ENCODE measurements around the gene CUEDC2.

CUEDC2 gene

DNA sequence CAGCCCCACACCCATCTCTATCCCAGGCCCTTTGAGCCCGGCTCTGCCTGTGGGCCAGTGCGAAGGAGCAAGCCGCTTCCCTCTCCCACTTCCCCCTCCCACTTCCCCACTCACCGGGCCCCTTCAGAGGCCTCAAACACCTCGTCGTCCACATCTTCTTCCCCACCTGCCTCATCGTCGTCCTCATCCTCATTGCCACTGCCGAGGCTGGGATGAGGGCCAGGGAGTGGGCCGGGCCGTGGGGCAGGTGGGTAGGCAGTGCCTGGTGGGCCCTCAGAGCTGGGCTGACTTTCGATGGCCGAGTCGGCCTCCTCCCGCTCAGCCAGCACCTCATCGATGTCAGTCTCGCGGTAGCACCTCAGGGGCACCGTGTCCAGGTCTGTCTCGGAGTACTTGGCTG lies 17.6 kb downstream of the CUEDC2 start:
- Mint-ChIP-seq H3K36me3 (peaks cover 2% of the 10 kb centered on the region), H3K27ac (no peak overlapping the region), H3K9me3 (no peaks in the 10 kb centered on the region), H3K4me1 (peaks cover 27% of the 10 kb centered on the region), H3K27me3 (peaks cover 40% of the 10 kb centered on the region), H3K4me3 (no peak overlapping the region)
- no peak for ATAC-seq (ENCODE audit: low read depth)
- no peak for DNase-seq (ENCODE audit: low spot score in 2 of 2)

DNA sequence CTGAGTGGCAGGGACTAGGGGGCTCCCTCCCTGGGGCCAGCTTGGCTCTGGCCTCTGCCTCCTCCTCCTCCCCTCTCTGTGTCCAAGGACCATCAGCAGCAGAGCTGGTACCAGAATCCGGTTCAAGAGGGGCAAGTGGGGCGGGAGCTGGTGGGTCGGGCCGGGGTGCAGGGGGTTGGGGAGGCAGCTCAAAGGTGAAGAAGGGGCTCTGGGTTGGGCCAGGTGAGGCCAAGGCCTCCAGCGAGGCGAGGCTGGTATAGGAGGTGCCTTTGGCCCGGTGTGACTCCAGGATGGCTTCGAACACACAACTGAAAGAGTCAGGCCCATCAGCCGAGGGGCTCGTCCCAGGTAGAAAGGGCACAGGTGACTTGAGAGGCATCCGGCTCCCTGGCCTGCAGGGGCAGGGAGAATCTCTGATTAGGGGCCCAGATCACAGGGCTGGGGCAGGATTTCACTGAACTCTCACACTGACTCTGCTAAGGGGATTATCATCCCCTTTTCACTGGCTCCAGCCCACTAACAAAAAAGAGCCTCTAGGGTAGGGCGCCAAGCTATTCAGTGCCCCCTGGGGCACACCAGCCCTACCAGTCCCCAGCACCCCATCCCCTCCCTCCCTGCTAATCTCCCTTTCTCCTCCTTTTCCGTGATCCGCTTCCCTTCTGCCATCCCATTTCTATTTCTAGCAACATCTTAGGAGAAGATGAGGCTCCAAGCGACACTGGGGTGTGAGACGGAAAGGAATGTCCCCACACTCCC lies 18.4 kb downstream of the CUEDC2 start:
- Mint-ChIP-seq H3K27ac (no peak overlapping the region), H3K27me3 (peaks cover 42% of the 10 kb centered on the region), H3K9me3 (no peaks in the 10 kb centered on the region), H3K4me1 (peaks cover 28% of the 10 kb centered on the region), H3K36me3 (peaks cover 2% of the 10 kb centered on the region), H3K4me3 (no peak overlapping the region)
- ATAC-seq (ENCODE audit: low read depth) (no peak), DNase-seq (ENCODE audit: low spot score in 2 of 2) (no peak)

DNA sequence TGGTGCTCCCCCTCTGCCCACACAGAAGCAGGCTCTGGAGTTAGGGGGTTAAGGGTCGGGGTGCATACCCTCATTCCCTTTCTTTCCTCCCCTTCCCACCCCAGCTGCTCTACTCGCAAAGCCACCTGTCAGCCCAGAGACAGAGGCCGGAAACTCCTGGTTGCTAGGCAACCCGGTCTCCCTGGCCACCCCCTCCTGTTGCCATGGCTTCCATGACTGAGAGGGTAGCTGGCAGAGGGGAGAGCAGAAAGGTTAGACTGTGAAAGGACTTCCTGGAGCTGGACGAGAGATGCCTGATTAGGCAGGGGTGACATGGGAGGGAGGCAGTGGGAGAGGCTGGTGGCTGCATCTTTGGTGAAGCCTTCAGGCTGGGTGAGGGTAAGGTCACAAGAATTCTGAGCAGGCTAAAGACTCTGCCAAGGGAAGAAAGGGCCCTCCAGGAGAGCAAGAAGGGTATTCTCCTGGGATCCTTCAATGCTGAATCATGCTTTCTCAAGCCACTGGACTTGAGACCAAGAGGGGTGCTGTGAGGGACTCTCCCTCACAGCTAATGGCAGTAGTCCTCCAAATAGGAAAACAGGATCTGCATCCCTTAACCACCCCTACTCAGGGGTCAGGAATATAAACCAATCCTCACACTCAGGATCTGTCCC lies 19.2 kb downstream of the CUEDC2 start:
- peak in 1 of 2 donors; percentile 12 for DNase-seq (ENCODE audit: low spot score in 2 of 2)
- ATAC-seq (ENCODE audit: low read depth) = peak; percentile 40
- peaks cover 42% of the 10 kb centered on the region for H3K27me3 Mint-ChIP-seq
- no peaks in the 10 kb centered on the region for H3K9me3 Mint-ChIP-seq
- peaks cover 30% of the 10 kb centered on the region for H3K4me1 Mint-ChIP-seq
- peaks cover 2% of the 10 kb centered on the region for H3K36me3 Mint-ChIP-seq
- H3K27ac Mint-ChIP-seq = no peak overlapping the region
- H3K4me3 Mint-ChIP-seq = no peak overlapping the region

DNA sequence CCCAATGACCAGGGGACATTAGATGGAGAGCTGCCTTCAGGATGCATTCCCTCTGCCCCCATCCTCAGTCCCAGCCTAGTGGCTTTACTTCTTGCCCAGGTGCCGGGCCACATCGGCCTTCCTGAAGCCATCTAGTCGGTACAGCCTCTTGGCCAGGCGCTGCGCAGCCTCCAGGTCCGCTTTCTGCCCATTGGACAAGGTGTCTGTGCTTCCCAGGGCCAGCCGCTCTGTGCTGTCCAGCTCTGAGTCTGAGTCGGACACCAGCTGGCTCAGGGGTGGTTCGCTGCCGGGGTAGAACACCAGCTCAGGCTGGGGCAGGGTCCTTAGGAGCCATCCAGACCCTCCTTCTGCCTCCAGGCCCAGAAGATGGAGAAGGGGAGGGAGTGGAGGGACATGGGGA lies 20.1 kb downstream of the CUEDC2 start:
- no peak overlapping the region for H3K4me3 Mint-ChIP-seq
- peaks cover 37% of the 10 kb centered on the region for H3K27me3 Mint-ChIP-seq

DNA sequence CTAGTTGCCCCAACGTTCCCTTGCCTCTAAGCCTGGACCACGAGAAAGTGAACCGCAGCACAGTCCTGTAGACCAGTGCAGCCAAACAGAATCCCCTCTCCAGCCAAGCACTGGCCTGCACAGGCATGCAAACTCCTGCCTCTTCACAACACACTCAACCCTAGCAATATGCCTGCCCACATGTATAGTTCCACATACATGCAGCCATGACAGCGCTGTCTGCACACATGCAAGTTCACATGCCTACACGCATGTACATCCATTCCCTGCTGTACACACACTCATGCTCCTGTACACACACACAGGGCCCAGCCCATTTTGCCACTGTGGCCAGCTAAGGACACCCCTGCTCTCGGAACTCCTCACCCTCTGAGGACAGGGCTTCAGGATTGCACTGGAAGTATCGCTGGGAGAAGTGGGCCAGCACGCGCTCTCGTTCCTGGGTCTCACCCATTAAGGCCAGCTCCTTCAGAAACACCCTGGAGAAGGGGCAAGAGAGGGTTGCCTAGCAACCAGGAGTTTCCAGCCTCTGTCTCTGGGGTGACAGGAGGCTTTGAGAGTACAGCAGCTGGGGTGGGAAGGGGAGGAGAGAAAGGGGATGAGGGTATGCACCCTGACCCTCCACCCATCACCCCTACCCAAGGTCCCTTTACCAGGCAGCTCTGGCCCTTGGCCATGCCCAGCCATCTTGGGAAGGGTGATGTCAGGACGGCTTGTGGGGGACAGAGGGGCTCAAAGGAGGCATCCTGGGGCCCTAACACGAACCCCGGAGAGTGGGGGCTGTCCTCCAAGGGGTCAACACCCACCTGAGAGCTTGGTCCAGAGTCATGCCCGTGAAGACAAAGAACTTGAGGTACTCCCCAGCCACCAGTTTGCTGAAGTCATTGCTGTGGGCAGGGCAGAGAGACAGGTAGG lies 20.8 kb downstream of the CUEDC2 start:
- Mint-ChIP-seq H3K9me3 (no peaks in the 10 kb centered on the region), H3K4me1 (peaks cover 28% of the 10 kb centered on the region), H3K27ac (no peak overlapping the region), H3K4me3 (peak overlapping the region; percentile 18), H3K36me3 (peaks cover 2% of the 10 kb centered on the region), H3K27me3 (peaks cover 35% of the 10 kb centered on the region)
- ATAC-seq (ENCODE audit: low read depth) = no peak
- peak in 1 of 2 donors; percentile 11 for DNase-seq (ENCODE audit: low spot score in 2 of 2)

More for the DNA sequence above, 20.1 kb downstream of the CUEDC2 start:
- peaks cover 28% of the 10 kb centered on the region for H3K4me1 Mint-ChIP-seq
- peaks cover 2% of the 10 kb centered on the region for H3K36me3 Mint-ChIP-seq
- no peak overlapping the region for H3K27ac Mint-ChIP-seq
- ATAC-seq (ENCODE audit: low read depth) (no peak), DNase-seq (ENCODE audit: low spot score in 2 of 2) (no peak)
- no peaks in the 10 kb centered on the region for H3K9me3 Mint-ChIP-seq

DNA sequence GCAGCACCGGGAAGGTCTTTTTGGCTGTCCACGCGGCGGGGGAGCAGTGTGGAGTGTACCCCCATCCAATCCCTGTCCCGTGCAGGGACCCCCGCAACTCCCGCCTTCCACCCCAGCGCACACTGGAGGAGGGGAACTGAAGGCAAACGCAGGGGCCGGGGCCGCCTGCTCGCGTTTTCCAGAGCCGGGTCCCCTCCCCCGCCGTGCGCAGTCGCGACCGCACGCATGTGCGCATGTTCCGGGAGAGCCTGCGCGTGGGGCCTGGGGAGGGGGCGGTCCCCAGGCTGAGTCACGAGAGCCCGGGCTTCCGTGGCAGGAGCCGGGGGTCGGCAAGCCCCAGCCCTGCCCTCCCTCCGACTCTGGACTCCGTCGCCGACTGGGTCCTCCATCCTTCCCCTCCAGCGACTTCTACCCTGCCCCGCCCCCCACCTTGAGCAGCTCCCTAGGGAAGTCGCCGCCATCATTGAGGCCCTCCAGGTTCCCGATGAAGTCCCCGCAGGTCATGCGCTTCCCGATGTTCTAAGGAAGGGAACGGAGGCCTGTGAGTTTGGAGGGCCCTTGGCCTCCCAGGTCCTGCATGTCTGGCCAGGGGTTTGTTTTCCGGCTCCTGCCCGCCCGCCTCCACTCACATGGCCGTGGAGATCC lies 21.8 kb downstream of the CUEDC2 start:
- Mint-ChIP-seq H3K36me3 (no peaks in the 10 kb centered on the region), H3K27me3 (peaks cover 29% of the 10 kb centered on the region), H3K4me1 (peaks cover 28% of the 10 kb centered on the region), H3K4me3 (peak overlapping the region; percentile 66), H3K27ac (no peak overlapping the region), H3K9me3 (no peaks in the 10 kb centered on the region)
- DNase-seq (ENCODE audit: low spot score in 2 of 2) (peak in 1 of 2 donors; percentile 13), ATAC-seq (ENCODE audit: low read depth) (no peak)

DNA sequence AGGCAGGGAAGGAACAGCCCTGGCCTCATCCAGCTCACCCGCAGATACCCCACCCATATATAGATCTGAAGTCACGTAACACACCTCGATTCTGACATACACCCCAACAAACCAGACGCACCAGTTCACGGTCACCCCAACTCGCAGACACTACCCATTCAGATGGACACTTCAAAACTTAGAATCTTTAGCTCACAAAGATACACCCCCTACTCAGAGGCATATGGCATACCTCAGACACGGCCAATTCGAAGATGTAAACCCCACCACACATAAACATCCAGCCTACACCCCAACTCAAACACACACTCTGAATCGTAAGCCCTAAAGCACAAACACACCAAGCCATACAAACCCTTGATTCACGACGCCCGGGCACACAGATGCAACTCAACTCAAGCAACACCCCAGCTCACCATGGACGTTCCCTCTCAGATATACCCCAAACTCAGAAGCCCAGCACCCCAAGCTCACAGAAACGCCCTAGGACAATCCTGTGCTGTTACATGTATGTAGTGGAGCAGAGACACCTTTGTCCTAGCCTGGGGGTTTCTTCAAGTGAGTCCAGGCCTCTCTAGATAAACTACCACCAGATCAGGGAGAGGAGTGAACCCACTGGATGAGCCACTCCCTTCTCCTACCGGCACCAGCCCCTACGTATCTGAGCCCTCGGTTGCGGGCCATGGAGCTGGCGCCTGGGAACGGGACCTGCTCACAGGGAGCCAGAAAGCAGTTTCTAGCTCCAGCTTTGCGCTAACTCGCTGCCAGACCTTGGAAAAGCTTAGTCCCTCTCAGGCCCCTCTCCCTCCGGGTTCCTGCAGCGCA lies 22.6 kb downstream of the CUEDC2 start:
- Mint-ChIP-seq H3K9me3 (no peaks in the 10 kb centered on the region), H3K27ac (peak overlapping the region; percentile 37), H3K4me1 (peaks cover 28% of the 10 kb centered on the region), H3K4me3 (peak overlapping the region; percentile 66), H3K36me3 (no peaks in the 10 kb centered on the region), H3K27me3 (peaks cover 29% of the 10 kb centered on the region)
- DNase-seq (ENCODE audit: low spot score in 2 of 2) (peak in 1 of 2 donors; percentile 17), ATAC-seq (ENCODE audit: low read depth) (no peak)

DNA sequence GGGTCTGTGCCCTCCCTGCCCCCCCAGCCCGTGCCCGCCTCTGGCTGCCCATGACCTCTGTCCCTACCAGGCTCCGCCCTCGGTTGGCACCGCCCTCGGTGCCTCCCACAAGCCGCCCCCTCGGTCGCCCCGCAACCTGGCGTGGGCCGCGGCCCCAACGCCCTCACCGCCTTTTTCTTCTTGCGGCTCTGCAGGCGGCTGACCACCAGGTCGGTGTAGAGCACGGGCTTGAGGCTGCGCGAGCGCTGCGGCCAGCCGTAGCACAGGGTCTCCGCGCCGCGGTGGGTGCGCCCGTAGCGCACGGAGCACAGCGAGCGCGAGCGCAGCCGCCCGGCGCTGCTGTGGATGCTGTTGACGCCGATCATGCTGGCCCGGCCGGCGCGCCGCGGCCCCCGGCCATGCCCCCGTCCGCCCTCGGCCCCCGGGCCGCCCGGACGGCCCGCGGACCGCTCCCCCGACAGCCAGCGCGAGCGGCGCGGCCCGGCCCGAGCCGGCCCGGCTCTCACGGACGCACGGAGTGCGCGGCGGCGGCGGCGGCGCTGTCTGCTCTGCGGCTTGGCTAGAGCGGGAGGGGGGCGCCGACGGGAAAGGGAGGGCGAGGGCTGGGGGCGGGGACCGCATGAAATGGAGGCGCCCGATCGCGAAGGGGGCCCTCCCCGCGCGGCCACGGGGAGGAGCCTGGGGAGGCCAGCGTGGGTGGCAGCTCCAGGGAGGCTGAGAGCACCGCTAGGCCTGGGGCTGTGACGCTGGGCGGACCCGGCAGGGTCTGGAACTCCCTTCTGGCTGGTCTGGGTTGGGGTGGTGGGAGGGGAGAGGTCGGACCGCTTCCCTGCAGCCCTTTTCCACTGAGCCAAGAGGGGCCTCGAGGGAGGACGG lies 23.4 kb downstream of the CUEDC2 start:
- H3K4me3 Mint-ChIP-seq = peak overlapping the region; percentile 66
- peaks cover 28% of the 10 kb centered on the region for H3K4me1 Mint-ChIP-seq
- ATAC-seq (ENCODE audit: low read depth) (peak; percentile 43), DNase-seq (ENCODE audit: low spot score in 2 of 2) (peak in 1 of 2 donors; percentile 34)
- peak overlapping the region; percentile 37 for H3K27ac Mint-ChIP-seq
- H3K27me3 Mint-ChIP-seq = peaks cover 24% of the 10 kb centered on the region
- H3K36me3 Mint-ChIP-seq = no peaks in the 10 kb centered on the region
- no peaks in the 10 kb centered on the region for H3K9me3 Mint-ChIP-seq

DNA sequence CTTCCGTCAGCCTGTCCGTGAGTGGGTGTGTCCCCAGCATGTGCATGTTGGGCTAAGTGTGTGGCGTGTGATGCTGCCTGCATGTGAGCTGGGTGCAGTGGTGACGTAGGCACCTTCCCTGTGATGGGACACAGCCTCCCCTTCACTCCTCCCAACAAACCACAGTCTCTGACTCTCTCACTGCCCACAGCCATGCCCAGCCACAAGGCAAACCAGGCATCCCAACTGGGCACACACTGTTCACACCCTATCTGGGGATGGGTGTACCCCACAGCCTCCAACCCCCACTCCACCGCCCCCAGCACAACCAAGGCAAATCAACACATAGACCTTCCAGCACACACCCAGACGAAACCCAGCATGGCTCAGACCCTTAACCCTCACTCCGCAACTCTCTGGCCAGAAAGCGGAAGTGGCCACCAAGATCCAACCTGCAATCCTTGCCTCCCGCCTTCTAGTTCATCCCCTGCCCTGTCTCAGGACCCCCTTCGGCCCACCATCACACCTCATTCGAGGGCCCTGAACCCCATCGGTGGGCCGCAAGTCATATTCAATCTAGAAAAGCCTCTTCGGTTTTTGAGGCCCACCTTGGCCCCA lies 24.1 kb downstream of the CUEDC2 start:
- peaks cover 32% of the 10 kb centered on the region for H3K4me1 Mint-ChIP-seq
- DNase-seq (ENCODE audit: low spot score in 2 of 2) (no peak), ATAC-seq (ENCODE audit: low read depth) (no peak)
- peaks cover 24% of the 10 kb centered on the region for H3K27me3 Mint-ChIP-seq
- no peak overlapping the region for H3K27ac Mint-ChIP-seq
- H3K9me3 Mint-ChIP-seq = no peaks in the 10 kb centered on the region
- H3K4me3 Mint-ChIP-seq = peak overlapping the region; percentile 65
- no peaks in the 10 kb centered on the region for H3K36me3 Mint-ChIP-seq

DNA sequence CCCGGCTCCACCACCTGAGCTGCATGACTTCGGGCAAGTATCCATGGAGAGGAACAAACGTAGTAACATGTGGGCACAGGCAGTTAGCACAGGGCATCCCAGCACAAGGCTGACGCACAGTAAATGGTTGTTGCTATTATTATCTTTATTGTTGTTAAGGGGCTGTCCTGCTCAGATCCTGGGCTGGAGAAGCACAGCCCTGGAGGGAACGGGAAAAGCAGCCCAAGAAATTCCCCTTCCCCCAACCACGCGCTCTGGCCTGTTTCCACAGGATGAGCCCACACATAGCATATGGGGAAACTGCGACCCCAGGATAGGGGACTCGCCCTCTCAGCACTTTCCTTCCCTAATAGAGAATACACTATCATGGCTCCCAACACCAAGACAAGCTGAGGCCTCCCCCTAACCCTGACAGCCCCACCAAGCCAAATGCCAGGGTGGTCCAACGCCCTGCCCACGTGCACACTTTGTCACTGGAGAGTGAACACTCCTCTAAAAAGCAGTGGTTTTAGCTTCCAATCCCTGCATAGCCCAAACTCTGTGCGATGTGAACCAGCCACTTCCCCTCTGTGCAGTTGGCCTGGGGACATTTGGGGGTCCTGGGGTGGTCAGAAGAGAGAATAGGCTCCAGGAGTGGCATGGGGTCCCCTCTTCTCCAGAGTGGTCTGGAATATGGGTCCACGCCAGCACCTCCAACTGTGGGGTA lies 24.8 kb downstream of the CUEDC2 start:
- DNase-seq (ENCODE audit: low spot score in 2 of 2) (no peak), ATAC-seq (ENCODE audit: low read depth) (no peak)
- Mint-ChIP-seq H3K4me3 (no peak overlapping the region), H3K27ac (no peak overlapping the region), H3K4me1 (peaks cover 27% of the 10 kb centered on the region), H3K9me3 (no peaks in the 10 kb centered on the region), H3K27me3 (peaks cover 24% of the 10 kb centered on the region), H3K36me3 (no peaks in the 10 kb centered on the region)

DNA sequence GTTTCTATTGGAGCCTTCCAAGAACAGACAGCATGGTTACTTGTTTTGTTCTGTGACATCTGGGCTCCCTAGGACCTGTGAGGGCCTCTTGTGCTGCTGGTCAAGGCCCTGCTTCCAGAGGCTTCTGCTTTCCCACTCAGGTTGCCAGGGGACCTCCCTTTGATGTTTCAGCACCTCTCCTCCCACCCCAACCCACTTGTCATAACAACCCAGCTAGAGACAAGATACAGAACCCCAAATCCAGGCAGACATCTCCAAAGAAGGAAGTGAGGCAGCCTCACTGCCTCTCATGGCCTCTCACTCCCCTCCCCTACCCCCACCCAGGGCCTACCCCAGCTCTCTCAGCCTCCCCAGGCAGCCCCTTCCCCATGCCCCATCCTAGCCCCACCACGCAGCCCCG lies 25.6 kb downstream of the CUEDC2 start:
- no peak for DNase-seq (ENCODE audit: low spot score in 2 of 2)
- Mint-ChIP-seq H3K36me3 (peaks cover 3% of the 10 kb centered on the region), H3K27ac (no peak overlapping the region), H3K9me3 (no peaks in the 10 kb centered on the region), H3K4me1 (peaks cover 24% of the 10 kb centered on the region), H3K27me3 (peaks cover 22% of the 10 kb centered on the region), H3K4me3 (no peak overlapping the region)
- ATAC-seq (ENCODE audit: low read depth) = no peak

Measured in memory B cell (primary cell).